H1 (cell line): ENCODE results near the gene GDE1. TPM values are rescaled to one million over a fixed set of nuclear protein-coding genes. Genes with fewer than 3 reads are reported as not detected.

Experiments used
- CTCF ChIA-PET: fragments of 300-600 bp; sonication (Branson Sonifier 250); formaldehyde crosslinking; loops from one replicate; lab custom pipeline; 2021; ENCODE audit not compliant: partially characterized antibody; lab: Charles Lee
- POLR2A ChIA-PET: fragments of 300-600 bp; sonication (Branson Sonifier 250); formaldehyde crosslinking; loops from one replicate; lab custom pipeline; 2021; ENCODE audit warnings: inconsistent platforms; ENCODE audit not compliant: partially characterized antibody; lab: Charles Lee
- DNase-seq, 2 experiments: peaks; one replicate each; pipeline versions ENCODE4 v3.0.0 to v3.0.0-alpha.2; 2010 to 2022; ENCODE audit warnings: low spot score in 2 of 2, low read depth in 1 of 2, mixed read lengths in 1 of 2
- FAIRE-seq: peaks from 2 replicates; lab custom pipeline; 2011; peaks lifted over from hg19 to GRCh38; lab: Jason Lieb, UNC
- H2AFZ ChIP-seq: 2 replicates; pipeline ENCODE4 v1.8.1; 2012; ENCODE audit warnings: low read length, inconsistent platforms
- H2AK5ac ChIP-seq: 2 replicates; pipeline ENCODE4 v1.6.1; 2013; ENCODE audit warnings: low read depth, low read length
- H2BK120ac ChIP-seq: replicated peaks from 2 replicates; pipeline ENCODE3; 2013; ENCODE audit warnings: low read depth, low read length, inconsistent platforms
- H2BK12ac ChIP-seq: 2 replicates; pipeline ENCODE4 v1.6.1; 2013; ENCODE audit warnings: low read depth, low read length
- H2BK15ac ChIP-seq: 2 replicates; pipeline ENCODE4 v1.6.1; 2013; ENCODE audit warnings: low read length
- H2BK20ac ChIP-seq: 2 replicates; pipeline ENCODE4 v1.6.1; 2013; ENCODE audit warnings: low read length
- H2BK5ac ChIP-seq: 2 replicates; pipeline ENCODE4 v1.6.1; 2013; ENCODE audit warnings: low read depth, low read length
- H3K14ac ChIP-seq: 2 replicates; pipeline ENCODE4 v1.6.1; 2013; ENCODE audit warnings: inconsistent platforms; ENCODE audit not compliant: insufficient read length
- H3K18ac ChIP-seq: 2 replicates; pipeline ENCODE4 v1.6.1; 2013; ENCODE audit warnings: low read length; ENCODE audit errors: extremely low read depth
- H3K23ac ChIP-seq: 2 replicates; pipeline ENCODE4 v1.6.1; 2013; ENCODE audit warnings: inconsistent platforms; ENCODE audit not compliant: insufficient read length
- H3K23me2 ChIP-seq: 2 replicates; pipeline ENCODE4 v1.6.1; 2013; ENCODE audit warnings: low read depth, low read length
- H3K27ac ChIP-seq: 2 replicates; pipeline ENCODE4 v1.6.1; 2011; ENCODE audit warnings: low read depth, low read length, inconsistent platforms
- H3K27me3 ChIP-seq, 4 experiments: replicated peaks in 1 of 4; 1 replicate in 1 of 4; 2 replicates in 3 of 4; pipeline versions ENCODE4 v1.6.1 to v1.8.1; 2011 to 2013; ENCODE audit warnings: low read length in 3 of 4, mild to moderate bottlenecking in 3 of 4, inconsistent platforms in 2 of 4, mixed read lengths in 2 of 4, moderate library complexity in 1 of 4; ENCODE audit not compliant: control insufficient read depth in 3 of 4, insufficient read depth in 3 of 4; ENCODE audit errors: extremely low read depth in 1 of 4
- H3K36me3 ChIP-seq, 4 experiments: 2 replicates each; pipeline versions ENCODE4 v1.6.1 to v1.8.1; 2011 to 2013; ENCODE audit warnings: mild to moderate bottlenecking in 4 of 4, low read length in 3 of 4, moderate library complexity in 2 of 4, control low read depth in 1 of 4, inconsistent platforms in 1 of 4; ENCODE audit not compliant: insufficient read depth in 4 of 4, control insufficient read depth in 2 of 4
- H3K4ac ChIP-seq: replicated peaks from 2 replicates; pipeline ENCODE3; 2013; ENCODE audit warnings: low read length, low read depth, mixed read lengths, inconsistent platforms; ENCODE audit not compliant: insufficient read length
- H3K4me1 ChIP-seq, 4 experiments: replicated peaks in 1 of 4; 1 replicate in 1 of 4; 2 replicates in 3 of 4; pipeline versions ENCODE4 v1.6.1 to v1.8.1; 2011 to 2013; ENCODE audit warnings: low read length in 3 of 4, inconsistent platforms in 2 of 4, mixed read lengths in 1 of 4; ENCODE audit not compliant: insufficient read depth in 4 of 4, control insufficient read depth in 3 of 4
- H3K4me2 ChIP-seq, 2 experiments: 2 replicates each; pipeline versions ENCODE4 v1.6.1 to v1.8.1; 2011 to 2013; ENCODE audit warnings: low read depth in 2 of 2, low read length in 2 of 2, control low read depth in 1 of 2, inconsistent platforms in 1 of 2, mild to moderate bottlenecking in 1 of 2; ENCODE audit not compliant: insufficient read depth in 1 of 2
- H3K4me3 ChIP-seq, 4 experiments: fragments of 200-600, 300-600 bp in 1 of 4; sonication (generic), shearing (Covaris generic), sonication (Bioruptor Twin) in 1 of 4; 2 replicates each; pipeline versions ENCODE4 v1.5.1 to v1.8.1; 2011 to 2016; ENCODE audit warnings: low read length in 4 of 4, low read depth in 3 of 4, control low read depth in 2 of 4, inconsistent platforms in 2 of 4, mild to moderate bottlenecking in 2 of 4, mixed read lengths in 1 of 4, moderate library complexity in 1 of 4; ENCODE audit not compliant: insufficient read depth in 2 of 4; ENCODE audit errors: extremely low read depth in 1 of 4
- H3K56ac ChIP-seq: replicated peaks from 2 replicates; pipeline ENCODE3; 2013; ENCODE audit warnings: low read depth, mild to moderate bottlenecking, mixed read lengths, low read length, inconsistent platforms; ENCODE audit not compliant: insufficient read length
- H3K79me1 ChIP-seq: 2 replicates; pipeline ENCODE4 v1.6.1; 2013; ENCODE audit warnings: low read depth, low read length, control low read depth
- H3K79me2 ChIP-seq, 2 experiments: 2 replicates each; pipeline versions ENCODE4 v1.6.1 to v1.8.1; 2012 to 2013; ENCODE audit warnings: low read length in 2 of 2, mild to moderate bottlenecking in 2 of 2, inconsistent platforms in 1 of 2; ENCODE audit not compliant: insufficient read depth in 2 of 2, control insufficient read depth in 1 of 2
- H3K9ac ChIP-seq, 4 experiments: replicated peaks in 1 of 4; 1 replicate in 1 of 4; 2 replicates in 3 of 4; pipeline versions ENCODE4 v1.6.1 to v1.8.1; 2011 to 2013; ENCODE audit warnings: low read depth in 3 of 4, low read length in 3 of 4, control low read depth in 2 of 4, mild to moderate bottlenecking in 2 of 4, moderate library complexity in 2 of 4, inconsistent platforms in 1 of 4; ENCODE audit errors: extremely low read depth in 1 of 4
- H3K9me3 ChIP-seq, 2 experiments: 2 replicates each; pipeline versions ENCODE4 v1.6.1 to v1.8.1; 2012 to 2013; ENCODE audit warnings: mild to moderate bottlenecking in 2 of 2, moderate library complexity in 2 of 2, control low read depth in 1 of 2, inconsistent platforms in 1 of 2, low read depth in 1 of 2, low read length in 1 of 2, mixed read lengths in 1 of 2; ENCODE audit not compliant: insufficient read depth in 2 of 2
- H4K20me1 ChIP-seq, 2 experiments: replicated peaks in 1 of 2; 2 replicates each; pipeline versions ENCODE3 to v1.8.1; 2011 to 2013; ENCODE audit warnings: inconsistent platforms in 2 of 2, low read length in 2 of 2, mild to moderate bottlenecking in 1 of 2; ENCODE audit not compliant: insufficient read depth in 2 of 2, control insufficient read depth in 1 of 2
- H4K5ac ChIP-seq: 2 replicates; pipeline ENCODE4 v1.6.1; 2013; ENCODE audit warnings: low read length, low read depth, mixed read lengths, inconsistent platforms; ENCODE audit not compliant: insufficient read length
- H4K8ac ChIP-seq: 2 replicates; pipeline ENCODE4 v1.8.0; 2013; ENCODE audit warnings: mild to moderate bottlenecking, moderate library complexity, low read length, inconsistent platforms; ENCODE audit not compliant: insufficient read depth; ENCODE audit errors: extremely low read depth
- H4K91ac ChIP-seq: replicated peaks from 2 replicates; pipeline ENCODE3; 2013; ENCODE audit warnings: low read length, mixed read lengths, inconsistent platforms; ENCODE audit not compliant: insufficient read length
- BCL11A ChIP-seq, 2 experiments: IDR thresholded peaks; one replicate each; pipeline ENCODE4 v1.6.1; 2011; ENCODE audit warnings: low read depth in 2 of 2, low read length in 2 of 2, mild to moderate bottlenecking in 2 of 2
- CBX5 ChIP-seq: fragments of 300-800, 300-1000 bp; sonication (generic); IDR thresholded peaks from 2 replicates; pipeline ENCODE4 v1.7.1; 2016; ENCODE audit warnings: antibody characterized with exemption, low read length, low read depth
- E2F6 ChIP-seq: IDR thresholded peaks from 2 replicates; pipeline ENCODE4 v1.6.1; 2012; ENCODE audit warnings: inconsistent platforms
- EGR1 ChIP-seq: IDR thresholded peaks from 2 replicates; pipeline ENCODE4 v1.6.1; 2011; ENCODE audit warnings: low read depth, low read length, borderline replicate concordance
- MAX ChIP-seq: IDR thresholded peaks from 2 replicates; pipeline ENCODE4 v1.6.1; 2012; ENCODE audit warnings: inconsistent platforms
- RXRA ChIP-seq: IDR thresholded peaks from 2 replicates; pipeline ENCODE4 v1.6.1; 2011; ENCODE audit warnings: low read depth, mild to moderate bottlenecking, low read length, moderate library complexity; ENCODE audit not compliant: insufficient read depth
- SP2 ChIP-seq: IDR thresholded peaks from 2 replicates; pipeline ENCODE4 v1.6.1; 2012; ENCODE audit warnings: mild to moderate bottlenecking, low read length, inconsistent platforms
- SRF ChIP-seq: IDR thresholded peaks from 2 replicates; pipeline ENCODE4 v1.6.1; 2011; ENCODE audit warnings: mild to moderate bottlenecking, low read depth, low read length, moderate library complexity
- TAF7 ChIP-seq: optimal IDR thresholded peaks from 2 replicates; pipeline ENCODE3; 2011; ENCODE audit warnings: low read depth, mild to moderate bottlenecking, inconsistent platforms, low read length, moderate library complexity, borderline replicate concordance
- USF2 ChIP-seq: IDR thresholded peaks from 2 replicates; pipeline ENCODE4 v1.6.1; 2011; ENCODE audit warnings: low read length, improper control_type of control experiment
- ZNF274 ChIP-seq: IDR thresholded peaks from 2 replicates; pipeline ENCODE4 v1.7.0; 2012; ENCODE audit warnings: low read length, borderline replicate concordance; ENCODE audit errors: extremely low read depth
- WGBS, 2 experiments: shearing (Covaris generic) in 1 of 2; methylation state at CpG; one replicate each; pipeline versions ENCODE4 v1.1.6 to v1.1.7; 2013 to 2015; ENCODE audit warnings: low lambda C conversion rate in 2 of 2, mixed read lengths in 2 of 2, inconsistent platforms in 1 of 2, low coverage in 1 of 2, missing lambda C conversion rate in 1 of 2; ENCODE audit not compliant: insufficient replicate concordance in 2 of 2, insufficient coverage in 1 of 2, insufficient read length in 1 of 2; ENCODE audit errors: extremely low coverage in 1 of 2, missing lambda C conversion rate in 1 of 2; 5-methylcytosine and 5-hydroxymethylcytosine counted together
- polyA plus RNA-seq, 7 experiments: library from polyadenylated mRNA; depleted of rRNA in 3 of 7; stranded (reverse) in 5 of 7; unstranded in 2 of 7; fragments of >200 nt in 5 of 7; fragments of 200-250 nt in 2 of 7; gene quantifications; 1 replicate in 5 of 7; 2 replicates in 1 of 7; 4 replicates in 1 of 7; pipeline versions ENCODE4 v1.2.1 to v1.2.3, GENCODE V29; 2011 to 2013; ENCODE audit warnings: missing spikeins in 2 of 7, mixed read lengths in 2 of 7
- total RNA-seq: library from RNA; stranded (reverse); fragmentation: NEBNext Ultra II Directional; extraction: Animal tissue kit (Norgen Biotek cat#: 25700); gene quantifications from 2 replicates; pipeline ENCODE4 v1.2.1, GENCODE V29; 2021

GDE1 gene
- total and polyA plus RNA-seq, 2 of the 8 experiments (the other 6 are each of a cell fraction or from before 2014, with no cell fraction given), result 29.2 to 70.8 TPM

GRCh38 chr16:19505600-19506303, 16.1 kb downstream of the GDE1 start:
- no peak for FAIRE-seq
- Histone ChIP-seq H2AK5ac (no peak overlapping the region), H3K9ac (no peak overlapping the region), H2AFZ (no peak overlapping the region), H3K56ac (no peak overlapping the region), H4K91ac (no peak overlapping the region), H3K18ac (no peak overlapping the region), H4K5ac (no peak overlapping the region), H3K27me3 (no peaks in the 10 kb centered on the region), H3K4me2 (no peak overlapping the region), H3K14ac (no peak overlapping the region), H3K79me1 (no peaks in the 10 kb centered on the region; the same call in 1 of the 2 replicates), H4K20me1 (peaks cover 0 to 2% of the 10 kb centered on the region in 2 experiments), H3K27ac (no peak overlapping the region), H3K79me2 (no peaks in the 10 kb centered on the region), H3K4me1 (no peaks in the 10 kb centered on the region), H3K23ac (no peak overlapping the region), H3K4me3 (no peak overlapping the region), H2BK12ac (no peak overlapping the region), H2BK120ac (no peak overlapping the region), H2BK15ac (no peak overlapping the region), H4K8ac (no peak overlapping the region), H3K4ac (no peak overlapping the region), H3K9me3 (no peaks in the 10 kb centered on the region), H2BK20ac (no peak overlapping the region), H3K36me3 (peaks cover 5 to 66% (median 41%) of the 10 kb centered on the region in 4 experiments), H2BK5ac (no peak overlapping the region), H3K23me2 (no peaks in the 10 kb centered on the region)
- CTCF ChIA-PET, result interaction anchor here (1.0 to 9.0 kb wide), 4 partner anchors 8 to 116 kb away, joined by 3 to 113 read pairs (median 3); no protein-coding TSS in a partner anchor
- 88% methylated on average over 5 of the region's 5 CpGs; no CpG with 5 or more reads in 1 of the 2 experiments for WGBS, 2 experiments
- DNase-seq, result no peak
- TF ChIP-seq CBX5 (no peak), USF2 (no peak), RXRA (no peak), SP2 (no peak), MAX (no peak), BCL11A (IDR thresholded peaks at IDR 0.05; ENCODE audit: low read depth in 2 of 2, low read length in 2 of 2) (no peak), ZNF274 (no peak), EGR1 (no peak), E2F6 (no peak), TAF7 (no peak), SRF (no peak)
- POLR2A ChIA-PET, result no interaction called here
